ENCODE results near the gene CCDC43.
A peak's percentile ranks its signal among the peaks of the same experiment; 100 is the strongest.
"Not testable (repeated sequence)": the region's sequence is repeated elsewhere in the genome, so short reads cannot be mapped to it uniquely, and the experiment has no call there.

CCDC43 gene

GRCh38 chr17:44666006-44666405, 23.6 kb downstream of the CCDC43 start:
- DNase-seq (ENCODE audit: low read depth) = no peak

- DNase-seq (ENCODE audit: low read depth) = no peak
These were observed 24.7 kb downstream of the CCDC43 start for GRCh38 chr17:44664867-44665266.

GRCh38 chr17:44663095-44663494, 26.5 kb downstream of the CCDC43 start:
- no peak for DNase-seq (ENCODE audit: low read depth)

- no peak for DNase-seq (ENCODE audit: low read depth)
These were observed 27.7 kb downstream of the CCDC43 start for GRCh38 chr17:44661835-44662234.

- DNase-seq (ENCODE audit: low read depth) = peak; percentile 3
These were observed 33.4 kb downstream of the CCDC43 start, which contains the start of gene MEIOC for GRCh38 chr17:44655983-44656710. MEIOC (plus strand) TSS chr17:44656468; CDS start chr17:44656614, 146 bp downstream.

GRCh38 chr17:44653954-44654353, 35.6 kb downstream of the CCDC43 start:
- DNase-seq (ENCODE audit: low read depth) = no peak

GRCh38 chr17:44653384-44653783, 36.2 kb downstream of the CCDC43 start:
- no peak for DNase-seq (ENCODE audit: low read depth)

- no peak for DNase-seq (ENCODE audit: low read depth)
These were observed 36.8 kb downstream of the CCDC43 start for GRCh38 chr17:44652727-44653126.

- DNase-seq (ENCODE audit: low read depth) = no peak
These were observed 38.3 kb downstream of the CCDC43 start for GRCh38 chr17:44651228-44651627.

GRCh38 chr17:44648963-44649362, 40.6 kb downstream of the CCDC43 start:
- no peak for DNase-seq (ENCODE audit: low read depth)

- no peak for DNase-seq (ENCODE audit: low read depth)
These were observed 41.8 kb downstream of the CCDC43 start for GRCh38 chr17:44647736-44648135.

GRCh38 chr17:44646280-44646679, 43.3 kb downstream of the CCDC43 start:
- no peak for DNase-seq (ENCODE audit: low read depth)

GRCh38 chr17:44645341-44645740, 44.2 kb downstream of the CCDC43 start:
- DNase-seq (ENCODE audit: low read depth) = no peak

- no peak for DNase-seq (ENCODE audit: low read depth)
These were observed 46.7 kb downstream of the CCDC43 start for GRCh38 chr17:44642834-44643233.

GRCh38 chr17:44637066-44637465, 52.5 kb downstream of the CCDC43 start:
- DNase-seq (ENCODE audit: low read depth) = no peak

- DNase-seq (ENCODE audit: low read depth) = no peak
These were observed 53.0 kb downstream of the CCDC43 start for GRCh38 chr17:44636562-44636961.

GRCh38 chr17:44634401-44634800, 55.2 kb downstream of the CCDC43 start:
- DNase-seq (ENCODE audit: low read depth) = not testable (repeated sequence)

GRCh38 chr17:44633998-44634397, 55.6 kb downstream of the CCDC43 start:
- DNase-seq (ENCODE audit: low read depth) = no peak

- no peak for DNase-seq (ENCODE audit: low read depth)
These were observed 58.9 kb downstream of the CCDC43 start for GRCh38 chr17:44630703-44631102.

GRCh38 chr17:44629314-44629713, 60.3 kb downstream of the CCDC43 start:
- no peak for DNase-seq (ENCODE audit: low read depth)

GRCh38 chr17:44628243-44629188, 61.1 kb downstream of the CCDC43 start:
- no peak for DNase-seq (ENCODE audit: low read depth)

GRCh38 chr17:44627513-44628242, 61.9 kb downstream of the CCDC43 start:
- DNase-seq (ENCODE audit: low read depth) = no peak

All from activated T-helper 9 cell treated with anti-CD3 and anti-CD28 coated beads, Interleukin-2, amount 50 U/mL, for 16 hours (primary cell).